NCI-H2227 (cell line): ENCODE data around the gene LAMC1.
A peak's percentile ranks its signal among the peaks of the same experiment; 100 is the strongest.

Experiments used
- DNase-seq: peaks from one replicate; lab custom pipeline; 2025; ENCODE audit not compliant: unreplicated experiment; lab: John Stamatoyannopoulos, UW

Gene LAMC1

GRCh38 chr1:183019860-183020259 is 3.4 kb upstream of the LAMC1 start:
- no peak for DNase-seq

DNA sequence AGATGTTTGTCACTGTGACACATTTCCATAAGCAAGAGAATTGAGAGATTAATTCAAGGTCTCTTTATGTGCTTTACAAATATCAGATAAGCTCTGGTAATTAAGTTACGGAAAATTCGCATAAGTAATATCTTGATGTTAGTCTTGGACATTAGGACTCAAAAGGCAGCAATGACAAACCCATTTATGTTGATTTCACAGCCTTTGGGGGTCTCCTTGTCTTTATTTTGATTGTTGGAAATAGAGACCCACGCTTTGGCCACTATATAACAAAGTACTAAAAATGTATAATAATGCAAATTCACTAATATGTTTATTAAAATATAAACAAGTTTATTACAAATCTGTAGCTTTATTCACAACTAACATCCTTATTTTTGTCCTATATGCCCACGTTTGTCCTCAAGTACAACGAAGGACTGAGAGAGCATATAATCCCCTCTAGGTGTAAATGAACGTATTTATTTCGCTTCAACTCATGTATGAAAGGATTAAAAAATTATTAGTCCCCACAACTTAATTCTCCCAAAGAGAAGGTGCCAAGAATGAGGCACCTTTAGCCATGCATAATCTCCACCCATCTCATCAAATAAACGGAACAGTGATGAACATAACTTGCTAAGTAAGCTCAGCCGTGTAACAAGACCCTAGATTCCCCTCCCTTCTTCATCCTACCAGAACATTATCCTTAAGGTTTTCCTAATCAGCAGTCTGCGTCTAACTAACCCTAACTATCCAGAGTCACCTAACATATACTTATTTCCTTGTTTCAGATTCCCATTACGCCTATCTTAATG is 1.6 kb upstream of the LAMC1 start:
- DNase-seq = no peak

GRCh38 chr1:183022202-183023145 is 746 bp upstream of the LAMC1 start:
- peak; percentile 74 for DNase-seq

GRCh38 chr1:183023601-183024316 is 539 bp downstream of the LAMC1 start:
- peak; percentile 75 for DNase-seq

DNA sequence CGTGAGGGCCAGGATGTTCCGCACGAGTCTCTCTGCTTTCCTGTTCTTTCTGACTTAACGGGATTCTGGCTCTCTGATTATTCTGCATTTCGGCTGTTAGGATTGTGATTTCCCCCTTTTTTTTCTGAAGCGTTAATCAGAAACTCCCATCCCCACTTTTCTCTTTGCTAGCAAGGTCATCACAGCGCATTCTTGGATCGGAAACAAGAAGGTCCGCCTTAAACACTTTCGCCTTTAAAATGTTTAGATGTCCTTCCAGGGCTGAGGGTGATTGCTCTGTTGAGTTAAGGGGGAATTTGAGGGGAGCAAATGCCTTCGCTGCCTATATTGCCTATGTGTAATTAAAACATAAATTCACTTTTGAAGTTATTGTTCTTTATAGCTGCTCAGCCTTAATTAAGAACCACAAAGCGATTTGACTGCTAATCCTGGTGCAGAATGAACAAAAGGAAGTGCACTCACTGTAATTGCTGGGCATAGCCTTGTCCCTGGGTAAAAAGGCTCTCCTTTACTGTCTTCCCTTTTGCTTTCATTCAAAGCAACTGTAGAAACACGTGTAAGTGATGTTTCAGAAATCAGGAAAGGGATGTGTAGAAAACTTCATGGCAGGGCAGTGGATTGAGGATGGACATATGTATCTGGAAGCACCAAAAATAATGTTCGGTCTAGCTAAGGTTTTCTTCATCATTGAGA is 1.2 kb downstream of the LAMC1 start:
- DNase-seq = no peak

- DNase-seq = no peak
Measured at GRCh38 chr1:183025010-183025337, 1.8 kb downstream of the LAMC1 start.

- DNase-seq = no peak
Measured at GRCh38 chr1:183025782-183026774, 2.9 kb downstream of the LAMC1 start.

GRCh38 chr1:183027031-183027430 is 3.8 kb downstream of the LAMC1 start:
- no peak for DNase-seq

DNA sequence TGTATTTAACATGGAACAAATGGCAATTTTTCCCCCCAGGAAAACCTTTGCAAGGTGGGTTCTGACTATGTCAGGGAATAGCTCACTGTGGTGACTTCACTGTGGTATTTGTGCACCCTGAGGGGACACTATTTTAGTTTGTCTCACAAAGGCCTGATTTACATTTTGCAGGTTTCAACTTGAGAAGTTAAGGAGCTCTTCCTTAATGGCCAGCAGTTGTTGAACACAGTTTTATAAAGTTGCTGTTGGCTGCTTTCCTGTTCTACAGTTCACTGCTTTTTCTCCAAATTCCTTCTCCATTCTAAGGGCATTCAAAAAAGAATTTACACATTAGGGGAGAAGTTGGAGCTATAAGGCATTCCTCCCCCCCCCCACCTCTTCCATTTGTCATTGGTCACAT is 4.6 kb downstream of the LAMC1 start:
- no peak for DNase-seq

GRCh38 chr1:183029591-183030000 is 6.4 kb downstream of the LAMC1 start:
- DNase-seq = no peak

DNA sequence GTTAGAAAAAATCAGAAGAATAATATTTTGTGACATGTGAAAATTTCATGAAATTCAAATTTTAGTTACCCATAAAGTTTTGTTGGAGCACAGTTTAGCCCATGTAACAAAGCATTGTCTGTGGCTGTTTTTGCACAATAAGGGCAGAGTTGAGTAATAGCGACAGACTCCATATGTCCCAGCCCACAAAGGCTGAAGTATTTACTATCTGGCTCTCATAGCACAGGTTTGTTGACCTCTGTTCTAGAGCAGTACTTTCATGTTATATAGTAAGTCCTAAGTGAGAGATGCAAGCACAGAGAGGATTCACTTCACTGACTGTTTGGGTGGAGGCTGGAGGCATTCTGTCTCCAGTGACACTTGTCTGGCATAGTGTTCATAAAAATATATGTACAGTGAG is 6.8 kb downstream of the LAMC1 start:
- DNase-seq = no peak

- DNase-seq = no peak
Measured at GRCh38 chr1:183032122-183032921, 9.1 kb downstream of the LAMC1 start.

DNA sequence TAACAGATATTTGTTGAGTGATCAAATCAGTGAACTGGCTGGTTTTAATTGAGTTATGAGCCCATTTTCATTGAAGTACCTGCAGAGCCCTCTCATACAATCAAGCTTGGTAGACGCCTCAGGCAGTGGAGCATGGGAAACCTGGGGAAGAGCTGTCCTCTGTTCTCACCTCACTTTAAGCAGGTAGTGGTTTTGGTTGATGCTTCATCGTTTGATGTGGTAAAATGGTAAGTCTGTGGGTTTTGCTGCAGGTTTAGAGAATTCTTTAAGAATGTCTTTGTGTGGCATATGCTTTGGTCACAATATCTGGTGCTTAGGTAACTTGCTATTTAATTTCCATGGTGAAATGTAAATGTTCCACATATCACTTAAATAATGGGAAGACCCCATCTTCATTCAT is 10.0 kb downstream of the LAMC1 start:
- no peak for DNase-seq

DNA sequence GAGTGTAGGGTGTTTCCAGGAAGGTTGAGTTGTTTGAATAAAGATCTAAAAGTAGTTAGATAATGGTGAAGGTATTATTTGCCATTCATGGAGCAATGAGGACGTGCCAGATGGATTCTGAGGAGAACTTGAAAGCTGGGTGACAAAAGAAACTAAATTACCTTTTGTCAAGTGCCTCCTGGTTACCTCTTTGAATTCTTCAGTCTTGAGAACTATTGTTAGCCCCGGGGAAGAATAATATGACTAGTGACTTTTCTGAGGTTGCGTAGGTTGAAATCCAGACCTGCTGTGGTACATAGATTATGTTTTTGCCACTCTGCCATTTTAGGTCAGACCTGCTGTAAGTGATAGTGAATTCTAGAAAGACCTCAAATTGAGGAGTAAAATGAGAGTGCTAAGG is 11.5 kb downstream of the LAMC1 start:
- DNase-seq = peak; percentile 30

GRCh38 chr1:183038333-183038866 is 15.2 kb downstream of the LAMC1 start:
- no peak for DNase-seq

DNA sequence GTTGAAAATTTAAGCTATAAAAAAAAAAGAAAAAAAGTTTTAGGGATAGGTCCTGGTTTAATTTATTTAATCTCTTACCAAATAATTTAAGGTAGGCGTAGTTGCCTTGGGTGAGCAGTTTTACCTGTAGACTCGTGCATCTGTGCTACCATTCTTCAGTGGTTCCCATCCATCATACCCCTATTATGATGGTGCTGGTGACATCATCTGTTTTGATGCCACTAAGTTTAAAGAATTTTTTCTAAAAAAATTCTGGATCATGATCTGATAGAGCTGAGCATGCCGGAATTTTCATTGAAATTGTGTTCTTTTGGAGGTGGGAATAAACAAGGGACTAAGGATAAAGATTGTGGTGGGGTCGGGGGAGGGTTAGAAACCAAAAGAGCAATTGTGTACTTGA is 15.7 kb downstream of the LAMC1 start:
- DNase-seq = no peak

GRCh38 chr1:183039330-183039729 is 16.1 kb downstream of the LAMC1 start:
- DNase-seq = no peak

- peak; percentile 27 for DNase-seq
Measured at GRCh38 chr1:183039985-183040447, 16.8 kb downstream of the LAMC1 start.
